ENCODE results near the gene TTC21A.
"Not testable (repeated sequence)": the region's sequence is repeated elsewhere in the genome, so short reads cannot be mapped to it uniquely, and the experiment has no call there.

Gene TTC21A

GRCh38 chr3:39156421-39156820 is 48.9 kb downstream of the TTC21A start:
- DNase-seq = no peak

- no peak for DNase-seq
These were observed 49.9 kb downstream of the TTC21A start for GRCh38 chr3:39157359-39157758.

GRCh38 chr3:39158148-39158715 is 50.8 kb downstream of the TTC21A start:
- DNase-seq = no peak

- no peak for DNase-seq
These were observed 56.9 kb downstream of the TTC21A start for GRCh38 chr3:39164414-39164813.

- no peak for DNase-seq
These were observed 58.0 kb downstream of the TTC21A start for GRCh38 chr3:39165518-39165917.

DNA sequence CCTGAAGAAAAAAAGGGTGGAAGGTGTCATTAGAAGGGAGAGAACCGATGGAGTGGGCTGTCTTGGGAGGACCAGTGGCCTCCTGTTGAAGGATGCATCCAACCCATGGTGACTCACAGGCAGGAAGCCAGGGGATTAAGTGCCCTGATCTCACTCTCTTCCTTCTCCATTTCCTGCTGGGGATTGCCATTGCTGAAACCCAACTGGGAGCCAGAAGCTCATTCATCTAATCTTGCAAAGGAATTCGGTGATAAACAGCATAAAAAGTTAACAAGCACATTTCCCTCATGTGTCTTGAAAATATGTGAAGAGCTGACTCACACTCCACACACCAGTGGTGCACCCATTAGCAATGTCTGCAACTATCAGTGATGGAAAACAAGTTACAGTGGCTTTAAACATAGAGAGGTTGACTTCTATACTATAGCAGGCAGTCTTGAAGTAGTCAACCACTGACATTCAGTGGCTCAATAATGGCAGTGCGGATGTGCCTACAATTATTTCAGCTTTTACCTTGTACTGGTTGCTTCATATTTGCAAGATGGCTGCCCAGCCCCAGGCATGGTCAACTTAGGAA is 58.7 kb downstream of the TTC21A start:
- DNase-seq = no peak

DNA sequence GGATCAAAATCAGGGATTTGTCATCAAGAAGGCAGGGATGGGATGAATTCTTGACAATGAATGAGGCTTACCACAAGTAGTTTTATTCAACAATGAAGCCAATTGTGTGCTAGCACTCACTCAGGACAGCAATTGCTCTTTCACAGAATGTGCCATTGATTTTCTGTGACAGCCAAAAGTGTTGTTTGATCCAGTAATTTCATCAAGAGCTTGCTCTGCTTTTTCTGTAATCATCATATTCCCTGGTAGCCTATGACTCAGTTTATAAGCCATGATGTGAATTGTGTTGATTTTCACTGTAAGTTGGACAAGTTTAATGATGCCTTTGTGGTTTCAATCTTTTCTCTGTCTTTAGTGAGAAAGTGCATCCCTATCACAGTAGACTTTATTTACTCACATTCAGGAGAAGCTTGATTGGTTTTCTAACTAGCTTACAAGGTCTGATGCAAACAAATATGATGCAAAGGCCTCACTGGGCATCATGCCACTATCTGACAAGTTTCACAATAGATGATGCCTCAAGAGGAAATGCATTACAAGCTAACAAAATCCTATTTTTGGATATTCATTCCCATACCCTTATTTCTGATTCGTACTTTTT is 59.6 kb downstream of the TTC21A start:
- no peak for DNase-seq

DNA sequence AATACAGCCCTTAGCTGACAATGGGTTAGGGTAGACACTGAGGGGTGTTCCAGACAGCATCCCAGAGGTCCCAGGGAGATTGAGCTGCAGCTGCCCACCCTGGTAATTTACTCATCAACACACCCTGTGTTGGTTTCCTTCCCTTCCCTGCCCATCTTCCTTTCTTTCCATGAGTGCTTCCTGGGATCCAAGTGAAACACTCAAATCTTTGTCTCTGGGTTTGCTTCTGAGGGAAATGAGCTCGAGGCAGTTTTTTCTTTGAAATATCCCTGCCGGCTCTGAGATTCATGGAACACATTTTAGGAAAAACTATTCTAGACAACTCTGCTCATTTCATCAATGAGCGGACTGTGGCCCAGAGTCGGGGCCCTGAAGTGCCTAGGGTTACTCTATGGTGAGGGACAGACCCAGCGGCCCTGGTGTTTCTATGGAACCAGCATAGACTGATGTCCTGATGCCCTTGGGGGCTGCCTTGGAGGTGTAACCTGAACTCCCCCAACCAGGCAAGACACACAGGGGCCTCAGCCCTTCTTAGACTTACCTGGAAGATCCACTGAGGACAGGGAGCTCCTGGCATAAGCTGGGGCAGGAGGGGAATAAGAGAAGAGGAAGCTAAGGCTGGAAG is 60.8 kb downstream of the TTC21A start:
- DNase-seq = no peak

GRCh38 chr3:39169712-39170111 is 62.2 kb downstream of the TTC21A start:
- DNase-seq = no peak

- no peak for DNase-seq
These were observed 63.0 kb downstream of the TTC21A start for GRCh38 chr3:39170461-39170860.

GRCh38 chr3:39170877-39171276 is 63.4 kb downstream of the TTC21A start:
- not testable (repeated sequence) for DNase-seq

- no peak for DNase-seq
These were observed 64.4 kb downstream of the TTC21A start for GRCh38 chr3:39171860-39172259.

DNA sequence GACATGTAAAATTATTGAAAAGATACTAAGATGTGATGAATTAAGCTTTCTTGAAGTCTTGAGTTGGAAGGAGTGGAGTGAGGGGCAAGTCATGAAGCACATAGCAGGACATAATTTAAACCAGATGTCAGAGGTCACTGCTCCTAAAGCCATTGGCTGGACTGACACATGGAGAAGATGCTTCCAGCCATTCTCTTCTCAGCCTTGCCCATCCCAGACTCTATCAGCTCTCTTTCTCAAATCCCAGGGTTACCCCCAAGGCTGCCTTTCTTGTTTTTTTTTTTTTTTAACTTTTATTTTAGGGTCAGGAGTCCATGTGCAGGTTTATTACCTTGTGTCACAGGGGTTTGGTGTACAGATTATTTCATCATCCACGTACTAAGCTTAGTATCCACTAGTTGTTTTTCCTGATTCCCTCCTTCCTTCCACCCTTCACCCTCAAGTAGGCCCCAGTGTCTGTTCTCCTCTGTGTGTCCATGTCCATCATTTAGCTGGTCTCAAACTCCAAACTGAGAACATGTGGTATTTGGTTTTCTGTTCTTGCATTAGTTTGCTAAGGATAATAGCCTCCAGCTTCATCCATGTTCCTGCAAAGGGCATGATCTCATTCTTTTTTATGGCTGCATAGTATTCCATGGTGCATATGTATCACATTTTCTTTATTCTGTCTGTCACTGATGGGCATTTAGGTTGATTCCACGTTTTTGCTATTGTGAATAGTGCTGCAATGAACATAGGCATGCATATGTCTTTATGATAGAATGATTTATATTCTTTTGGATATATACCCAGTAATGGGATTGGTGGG is 66.0 kb downstream of the TTC21A start:
- DNase-seq = no peak

GRCh38 chr3:39176025-39176714 is 68.7 kb downstream of the TTC21A start:
- no peak for DNase-seq

- peak; percentile 43 for DNase-seq
These were observed 70.3 kb downstream of the TTC21A start for GRCh38 chr3:39177708-39178332.

DNA sequence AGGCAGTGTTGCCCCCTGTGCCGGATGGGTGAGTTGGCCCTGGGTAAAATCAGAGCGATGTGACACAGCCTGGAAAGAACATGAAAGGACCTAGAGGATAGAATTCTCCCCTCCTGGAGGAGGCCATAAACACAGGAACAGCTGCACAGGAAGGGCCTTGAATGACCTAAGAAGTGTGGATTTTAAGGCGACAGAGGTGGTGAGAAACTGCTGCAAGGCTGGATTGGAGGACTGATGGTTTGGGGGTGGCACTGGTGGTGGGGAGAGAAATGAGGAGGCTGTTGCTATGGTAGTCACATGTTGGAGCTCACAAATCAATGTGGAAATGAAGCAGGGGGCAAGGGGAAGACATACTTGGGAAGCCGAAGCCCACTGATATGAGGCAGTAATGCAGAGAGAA is 71.1 kb downstream of the TTC21A start:
- DNase-seq = no peak

DNA sequence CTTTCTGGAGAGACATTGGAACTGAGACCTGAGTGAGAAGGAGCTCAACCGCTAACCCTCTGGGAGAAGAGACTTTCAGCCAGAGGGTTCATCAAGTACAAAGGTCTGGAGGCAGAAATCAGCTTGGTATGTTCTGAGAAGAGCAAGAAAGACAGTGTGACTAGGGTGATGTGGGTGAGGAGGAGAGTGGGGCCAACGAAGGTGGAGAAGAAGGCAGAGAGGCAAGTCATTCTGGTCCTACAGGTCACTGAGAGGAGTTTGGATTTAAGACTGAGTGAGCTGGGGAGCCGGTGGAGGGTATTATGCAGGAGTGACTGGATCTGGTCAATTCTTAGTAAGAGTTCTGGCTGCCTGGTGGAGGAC is 72.7 kb downstream of the TTC21A start:
- no peak for DNase-seq

GRCh38 chr3:39180546-39181346 is 73.3 kb downstream of the TTC21A start:
- DNase-seq = peak; percentile 79

DNA sequence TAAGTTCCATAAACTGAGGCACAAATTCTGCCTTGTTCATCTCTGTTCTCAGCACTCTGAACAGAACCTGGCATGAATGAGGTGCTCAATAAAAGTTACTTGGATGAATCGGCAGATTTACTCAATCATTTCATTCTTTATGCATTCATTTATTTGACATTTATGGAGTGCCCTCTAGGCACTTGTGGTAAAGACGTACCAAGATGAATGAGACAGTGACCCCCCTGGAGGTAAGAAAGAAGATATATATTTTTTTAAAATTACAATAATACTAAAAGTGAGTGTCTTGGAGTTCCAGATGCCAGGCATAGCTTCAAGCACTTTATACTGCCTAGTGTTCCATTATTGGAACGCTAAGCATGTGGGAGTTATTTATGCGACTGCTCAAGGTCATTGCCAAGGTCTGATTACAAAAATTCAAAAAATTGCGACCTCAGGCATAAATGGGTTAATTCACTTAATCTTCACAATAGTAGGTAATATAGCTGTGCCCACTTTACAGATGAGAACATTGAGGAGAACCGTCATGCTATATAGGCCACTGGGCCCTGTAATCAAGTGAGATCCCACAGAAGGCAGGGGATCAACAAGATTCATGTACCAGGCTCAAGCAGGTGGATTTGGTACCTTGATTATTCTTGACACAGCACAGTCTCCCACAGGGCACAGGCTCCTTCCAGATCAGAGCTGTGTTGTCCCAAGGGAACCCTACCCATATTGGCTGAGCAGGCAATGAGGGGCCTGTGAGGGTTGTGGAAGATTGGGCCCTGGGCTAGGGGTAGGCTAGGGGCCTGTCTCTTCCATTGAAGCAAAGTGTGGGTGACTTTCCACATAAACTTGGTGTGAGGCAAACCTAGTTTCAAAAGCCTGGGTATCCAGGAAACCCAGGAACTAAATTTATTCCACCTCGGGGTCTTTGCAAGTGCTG is 74.2 kb downstream of the TTC21A start:
- no peak for DNase-seq
